Measurements from ENCODE around the gene MYH14.

MYH14 gene

GRCh38 chr19:50178320-50178719, 25.1 kb upstream of the MYH14 start:
- H3K9me3 Mint-ChIP-seq = no peaks in the 10 kb centered on the region

GRCh38 chr19:50178859-50179537, 24.4 kb upstream of the MYH14 start:
- Mint-ChIP-seq H3K4me1 (no peaks in the 10 kb centered on the region), H3K4me3 (no peak overlapping the region), H3K27me3 (peaks cover 11% of the 10 kb centered on the region), H3K27ac (ENCODE audit: low read depth) (no peak overlapping the region), H3K36me3 (ENCODE audit: insufficient read depth) (peaks cover 2% of the 10 kb centered on the region), H3K9me3 (no peaks in the 10 kb centered on the region)
- no peak for DNase-seq (ENCODE audit: low spot score in 2 of 2)
- no peak for ATAC-seq (replicated peaks; ENCODE audit: extremely low read depth, poor library complexity, severe bottlenecking)

More at GRCh38 chr19:50178320-50178719, 25.1 kb upstream of the MYH14 start:
- Mint-ChIP-seq H3K36me3 (ENCODE audit: insufficient read depth) (peaks cover 2% of the 10 kb centered on the region), H3K4me3 (no peak overlapping the region), H3K4me1 (no peaks in the 10 kb centered on the region), H3K27me3 (peaks cover 14% of the 10 kb centered on the region), H3K27ac (ENCODE audit: low read depth) (no peak overlapping the region)
- no peak for ATAC-seq (replicated peaks; ENCODE audit: extremely low read depth, poor library complexity, severe bottlenecking)
- DNase-seq (ENCODE audit: low spot score in 2 of 2) = no peak

DNA sequence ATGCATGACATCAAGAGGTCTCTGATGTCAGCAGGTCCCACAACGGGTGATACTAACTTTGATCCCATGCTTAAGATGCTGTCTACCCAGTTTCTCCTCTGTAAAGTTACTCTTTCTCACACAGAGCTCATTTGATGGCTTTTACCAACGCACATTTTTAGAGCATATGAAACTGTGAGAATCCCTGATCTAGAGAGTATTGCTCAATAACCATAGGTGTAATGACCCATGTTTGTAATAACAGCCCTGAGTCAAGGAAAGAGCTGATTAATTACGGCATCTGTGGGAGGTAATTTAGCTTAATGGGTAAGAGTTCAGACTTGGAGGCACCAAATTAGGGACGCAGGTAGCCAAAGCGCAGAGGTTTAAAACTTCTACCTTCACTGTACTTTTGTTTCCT, 22.3 kb upstream of the MYH14 start:
- no peaks in the 10 kb centered on the region for H3K4me1 Mint-ChIP-seq
- DNase-seq (ENCODE audit: low spot score in 2 of 2) (no peak), ATAC-seq (replicated peaks; ENCODE audit: extremely low read depth, poor library complexity, severe bottlenecking) (no peak)
- peaks cover 11% of the 10 kb centered on the region for H3K27me3 Mint-ChIP-seq
- no peak overlapping the region for H3K4me3 Mint-ChIP-seq
- H3K27ac Mint-ChIP-seq (ENCODE audit: low read depth) = no peak overlapping the region
- peaks cover 1% of the 10 kb centered on the region for H3K36me3 Mint-ChIP-seq (ENCODE audit: insufficient read depth)
- H3K9me3 Mint-ChIP-seq = no peaks in the 10 kb centered on the region

DNA sequence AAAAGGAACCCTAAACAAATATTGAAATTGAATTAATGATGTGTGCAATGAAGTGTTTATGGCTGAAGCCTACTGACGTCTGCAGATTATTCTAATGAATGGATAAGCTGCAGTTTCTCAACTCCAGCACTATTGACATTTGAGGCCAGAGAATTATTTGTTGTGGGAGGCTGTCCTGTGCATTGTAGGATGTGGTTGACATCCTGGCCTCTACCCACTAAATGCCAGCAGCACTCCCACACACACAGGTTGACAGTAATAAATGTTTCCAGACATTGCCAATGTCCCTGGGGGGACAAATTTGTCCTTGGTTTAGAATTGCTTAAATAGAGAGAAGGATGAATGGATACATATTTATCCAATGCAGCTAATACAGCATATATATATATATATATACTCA, 19.2 kb upstream of the MYH14 start:
- H3K27me3 Mint-ChIP-seq = peaks cover 10% of the 10 kb centered on the region
- ATAC-seq (replicated peaks; ENCODE audit: extremely low read depth, poor library complexity, severe bottlenecking) = no peak
- DNase-seq (ENCODE audit: low spot score in 2 of 2) = no peak

GRCh38 chr19:50187937-50188336, 15.5 kb upstream of the MYH14 start:
- H3K4me1 Mint-ChIP-seq = no peaks in the 10 kb centered on the region
- peaks cover 23% of the 10 kb centered on the region for H3K27me3 Mint-ChIP-seq
- no peaks in the 10 kb centered on the region for H3K9me3 Mint-ChIP-seq
- H3K4me3 Mint-ChIP-seq = no peak overlapping the region
- H3K27ac Mint-ChIP-seq (ENCODE audit: low read depth) = no peak overlapping the region
- DNase-seq (ENCODE audit: low spot score in 2 of 2) (no peak), ATAC-seq (replicated peaks; ENCODE audit: extremely low read depth, poor library complexity, severe bottlenecking) (no peak)
- H3K36me3 Mint-ChIP-seq (ENCODE audit: insufficient read depth) = no peaks in the 10 kb centered on the region

More for the DNA sequence above, 19.2 kb upstream of the MYH14 start:
- Mint-ChIP-seq H3K4me3 (no peak overlapping the region), H3K27ac (ENCODE audit: low read depth) (no peak overlapping the region), H3K36me3 (ENCODE audit: insufficient read depth) (no peaks in the 10 kb centered on the region), H3K4me1 (no peaks in the 10 kb centered on the region), H3K9me3 (no peaks in the 10 kb centered on the region)

GRCh38 chr19:50189331-50189730, 14.1 kb upstream of the MYH14 start:
- Mint-ChIP-seq H3K4me1 (no peaks in the 10 kb centered on the region), H3K27ac (ENCODE audit: low read depth) (no peak overlapping the region), H3K27me3 (peaks cover 28% of the 10 kb centered on the region)

DNA sequence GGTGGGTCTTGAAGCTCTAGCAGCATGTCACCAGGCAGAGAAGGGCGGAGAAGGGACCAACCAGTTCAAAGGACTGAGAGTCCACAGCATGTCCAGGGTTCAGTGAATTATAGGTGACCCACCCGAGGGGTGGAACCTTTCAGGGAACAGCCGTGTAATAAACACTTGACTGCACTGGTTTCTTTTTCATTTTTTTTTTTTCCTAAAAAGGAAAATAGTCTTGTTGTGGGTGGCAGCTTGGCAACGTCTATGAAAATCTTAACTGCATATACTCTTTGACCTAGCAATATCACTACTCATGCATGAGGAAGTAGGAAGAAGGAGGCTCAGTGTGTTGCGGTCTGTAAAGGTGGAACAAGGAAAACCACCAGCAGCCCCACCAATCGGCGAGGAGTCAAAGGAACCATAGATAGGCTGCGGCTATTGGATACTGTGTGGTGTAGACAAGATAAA, 13.0 kb upstream of the MYH14 start:
- Mint-ChIP-seq H3K9me3 (no peaks in the 10 kb centered on the region), H3K27ac (ENCODE audit: low read depth) (no peak overlapping the region), H3K4me3 (no peak overlapping the region), H3K36me3 (ENCODE audit: insufficient read depth) (no peaks in the 10 kb centered on the region), H3K27me3 (peaks cover 28% of the 10 kb centered on the region), H3K4me1 (no peaks in the 10 kb centered on the region)
- DNase-seq (ENCODE audit: low spot score in 2 of 2) (no peak), ATAC-seq (replicated peaks; ENCODE audit: extremely low read depth, poor library complexity, severe bottlenecking) (no peak)

More at GRCh38 chr19:50189331-50189730, 14.1 kb upstream of the MYH14 start:
- DNase-seq (ENCODE audit: low spot score in 2 of 2) (no peak), ATAC-seq (replicated peaks; ENCODE audit: extremely low read depth, poor library complexity, severe bottlenecking) (no peak)
- Mint-ChIP-seq H3K4me3 (no peak overlapping the region), H3K9me3 (no peaks in the 10 kb centered on the region), H3K36me3 (ENCODE audit: insufficient read depth) (no peaks in the 10 kb centered on the region)

DNA sequence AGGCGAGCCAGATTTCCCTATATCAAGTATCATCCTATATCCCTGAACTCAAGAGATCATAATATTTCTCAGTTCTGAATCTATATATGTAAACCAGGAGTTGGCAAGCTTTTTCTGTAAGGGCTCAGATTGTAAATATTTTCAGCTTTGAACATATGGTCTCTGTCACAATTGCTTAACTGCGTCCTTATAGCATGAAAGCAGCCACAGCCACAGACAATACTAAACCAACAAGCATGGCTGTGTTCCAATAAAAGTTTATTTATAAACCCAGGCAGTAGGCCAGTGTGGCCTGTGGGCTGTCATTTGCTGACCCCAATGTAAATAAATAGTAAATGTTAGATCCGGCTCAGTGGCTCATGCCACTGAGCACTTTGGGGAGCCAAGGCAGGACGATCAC, 12.2 kb upstream of the MYH14 start:
- H3K4me3 Mint-ChIP-seq = no peak overlapping the region
- ATAC-seq (replicated peaks; ENCODE audit: extremely low read depth, poor library complexity, severe bottlenecking) = no peak
- DNase-seq (ENCODE audit: low spot score in 2 of 2) = no peak
- no peaks in the 10 kb centered on the region for H3K36me3 Mint-ChIP-seq (ENCODE audit: insufficient read depth)
- peaks cover 32% of the 10 kb centered on the region for H3K27me3 Mint-ChIP-seq
- no peaks in the 10 kb centered on the region for H3K9me3 Mint-ChIP-seq
- H3K27ac Mint-ChIP-seq (ENCODE audit: low read depth) = no peak overlapping the region
- no peaks in the 10 kb centered on the region for H3K4me1 Mint-ChIP-seq

- H3K9me3 Mint-ChIP-seq = no peaks in the 10 kb centered on the region
- no peaks in the 10 kb centered on the region for H3K36me3 Mint-ChIP-seq (ENCODE audit: insufficient read depth)
- H3K27ac Mint-ChIP-seq (ENCODE audit: low read depth) = no peak overlapping the region
- ATAC-seq (replicated peaks; ENCODE audit: extremely low read depth, poor library complexity, severe bottlenecking) = no peak
- DNase-seq (ENCODE audit: low spot score in 2 of 2) = no peak
- H3K27me3 Mint-ChIP-seq = peaks cover 47% of the 10 kb centered on the region
- H3K4me3 Mint-ChIP-seq = no peak overlapping the region
- no peaks in the 10 kb centered on the region for H3K4me1 Mint-ChIP-seq
Observed at GRCh38 chr19:50192463-50193211, 10.8 kb upstream of the MYH14 start.

DNA sequence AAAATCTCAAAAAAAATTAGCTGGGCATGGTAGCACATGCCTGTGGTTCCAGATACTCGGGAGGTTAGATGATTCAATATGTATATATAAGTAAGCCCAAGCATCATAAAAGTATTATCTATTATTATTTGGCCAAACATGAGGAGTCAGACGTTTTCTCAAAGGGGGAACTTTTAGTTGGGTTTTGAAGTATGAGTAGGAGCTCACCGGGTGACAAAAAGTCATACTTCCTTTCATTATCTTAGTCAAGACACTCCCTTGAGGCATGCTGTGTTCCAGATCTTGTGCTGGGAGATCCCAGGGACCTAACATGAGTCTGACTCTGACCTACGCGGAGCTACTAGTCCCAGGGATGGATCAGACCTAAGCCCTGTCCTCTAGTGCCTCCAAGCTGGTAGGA, 8.2 kb upstream of the MYH14 start:
- no peaks in the 10 kb centered on the region for H3K36me3 Mint-ChIP-seq (ENCODE audit: insufficient read depth)
- DNase-seq (ENCODE audit: low spot score in 2 of 2) = no peak
- peaks cover 49% of the 10 kb centered on the region for H3K27me3 Mint-ChIP-seq
- no peak overlapping the region for H3K27ac Mint-ChIP-seq (ENCODE audit: low read depth)
- H3K4me1 Mint-ChIP-seq = no peaks in the 10 kb centered on the region
- no peaks in the 10 kb centered on the region for H3K9me3 Mint-ChIP-seq
- ATAC-seq (replicated peaks; ENCODE audit: extremely low read depth, poor library complexity, severe bottlenecking) = no peak
- no peak overlapping the region for H3K4me3 Mint-ChIP-seq

GRCh38 chr19:50196322-50196932, 7.0 kb upstream of the MYH14 start:
- no peak for DNase-seq (ENCODE audit: low spot score in 2 of 2)
- ATAC-seq (replicated peaks; ENCODE audit: extremely low read depth, poor library complexity, severe bottlenecking) = no peak
- Mint-ChIP-seq H3K4me3 (no peak overlapping the region), H3K27ac (ENCODE audit: low read depth) (no peak overlapping the region), H3K36me3 (ENCODE audit: insufficient read depth) (no peaks in the 10 kb centered on the region), H3K4me1 (no peaks in the 10 kb centered on the region), H3K9me3 (no peaks in the 10 kb centered on the region), H3K27me3 (peaks cover 42% of the 10 kb centered on the region)

- no peaks in the 10 kb centered on the region for H3K4me1 Mint-ChIP-seq
- no peaks in the 10 kb centered on the region for H3K36me3 Mint-ChIP-seq (ENCODE audit: insufficient read depth)
- DNase-seq (ENCODE audit: low spot score in 2 of 2) (no peak), ATAC-seq (replicated peaks; ENCODE audit: extremely low read depth, poor library complexity, severe bottlenecking) (no peak)
- no peak overlapping the region for H3K4me3 Mint-ChIP-seq
- no peaks in the 10 kb centered on the region for H3K9me3 Mint-ChIP-seq
- peaks cover 49% of the 10 kb centered on the region for H3K27me3 Mint-ChIP-seq
- H3K27ac Mint-ChIP-seq (ENCODE audit: low read depth) = no peak overlapping the region
Observed at GRCh38 chr19:50197348-50197747, 6.1 kb upstream of the MYH14 start.
